HCT116 (cell line): Measurements from ENCODE around the gene TMEM174. TPM values are rescaled to one million over a fixed set of nuclear protein-coding genes. Genes with fewer than 3 reads are reported as not detected.

Experiments
- ATAC-seq: fragments of 200-7000 bp; cut with Tn5 transposase; 2 replicates; pipeline ENCODE4 v1.9.1; 2020; ENCODE audit warnings: mild to moderate bottlenecking, moderate library complexity
- BruUV-seq: library from RNA; stranded (reverse); fragments of 400-500 nt; replicated peaks from 2 replicates; lab custom pipeline; 2021; lab: Mats Ljungman, UMichigan
- CTCF ChIA-PET: fragments of 300-600 bp; sonication (Branson Sonifier 250); formaldehyde crosslinking; loops from one replicate; lab custom pipeline; 2021; ENCODE audit warnings: antibody characterized with exemption; lab: Charles Lee
- POLR2A ChIA-PET: fragments of 300-600, 350-600 bp; sonication (Branson Sonifier 250); formaldehyde crosslinking; loops from one replicate; lab custom pipeline; 2021; ENCODE audit warnings: antibody characterized with exemption; lab: Charles Lee
- RAD21 ChIA-PET, 2 experiments: fragments of 300-600 bp; sonication (Branson Sonifier 250); formaldehyde crosslinking; loops; one replicate each; lab custom pipeline; 2023; ENCODE audit warnings: low total read pairs in 2 of 2; ENCODE audit not compliant: uncharacterized antibody in 2 of 2, unreplicated experiment in 2 of 2, low non-redundant PET in 1 of 2; lab: Charles Lee
- DNase-seq: peaks from one replicate; pipeline ENCODE4 v3.0.0-alpha.2; 2010; ENCODE audit warnings: low read depth, low spot score
- H2AFZ ChIP-seq: fragments of 200-600 bp; shearing (Covaris generic), sonication (generic); 2 replicates; pipeline ENCODE4 v1.6.1; 2017; ENCODE audit warnings: low read depth, mixed run types, mixed read lengths, antibody characterized with exemption, low read length; ENCODE audit not compliant: poor library complexity, severe bottlenecking
- H3K27ac ChIP-seq: 2 replicates; pipeline ENCODE4 v1.5.1; 2012; ENCODE audit warnings: low read depth, low read length
- H3K27me3 ChIP-seq: fragments of 200-600 bp; sonication (generic); 2 replicates; pipeline ENCODE4 v1.6.1; 2016; ENCODE audit warnings: mixed run types, low read length, mixed read lengths; ENCODE audit not compliant: insufficient read depth
- H3K36me3 ChIP-seq, 2 experiments: fragments of 200-500 bp in 1 of 2; fragments of 200-600 bp in 1 of 2; sonication (Bioruptor generic) in 1 of 2; sonication (generic) in 1 of 2; 2 replicates each; pipeline versions ENCODE4 v1.5.1 to v1.6.1; 2014 to 2016; ENCODE audit warnings: low read length in 2 of 2, inconsistent platforms in 1 of 2, mixed read lengths in 1 of 2, mixed run types in 1 of 2; ENCODE audit not compliant: insufficient read depth in 2 of 2, control insufficient read depth in 1 of 2
- H3K4me1 ChIP-seq, 2 experiments: fragments of 200-600 bp in 1 of 2; sonication (generic) in 1 of 2; 2 replicates each; pipeline versions ENCODE4 v1.5.1 to v1.6.1; 2012 to 2017; ENCODE audit warnings: low read length in 2 of 2, inconsistent platforms in 1 of 2, mild to moderate bottlenecking in 1 of 2, mixed read lengths in 1 of 2, mixed run types in 1 of 2, moderate library complexity in 1 of 2; ENCODE audit not compliant: insufficient read depth in 2 of 2, control insufficient read depth in 1 of 2
- H3K4me2 ChIP-seq: fragments of 200-600 bp; sonication (generic); 2 replicates; pipeline ENCODE4 v1.6.1; 2017; ENCODE audit warnings: mixed run types, low read length, mixed read lengths
- H3K4me3 ChIP-seq, 2 experiments: fragments of 200-600 bp in 1 of 2; sonication (generic) in 1 of 2; replicated peaks in 1 of 2; 2 replicates each; pipeline ENCODE4 v1.5.1; 2011 to 2016; ENCODE audit warnings: low read length in 2 of 2, control low read depth in 1 of 2, low read depth in 1 of 2, mild to moderate bottlenecking in 1 of 2, mixed read lengths in 1 of 2, mixed run types in 1 of 2
- H3K79me2 ChIP-seq: fragments of 200-600 bp; sonication (generic); 2 replicates; pipeline ENCODE4 v1.6.1; 2017; ENCODE audit warnings: mild to moderate bottlenecking, mixed run types, low read length, moderate library complexity, mixed read lengths; ENCODE audit not compliant: insufficient read depth
- H3K9ac ChIP-seq: fragments of 200-600 bp; sonication (generic); 2 replicates; pipeline ENCODE4 v1.6.1; 2016; ENCODE audit warnings: low read length, mixed read lengths
- H3K9me2 ChIP-seq: fragments of 200-600 bp; sonication (generic), shearing (Covaris generic); 2 replicates; pipeline ENCODE4 v1.6.1; 2017; ENCODE audit warnings: mixed run types, mild to moderate bottlenecking, moderate library complexity; ENCODE audit not compliant: insufficient read depth
- H3K9me3 ChIP-seq, 2 experiments: fragments of 200-500 bp in 1 of 2; fragments of 200-600 bp in 1 of 2; sonication (Bioruptor generic) in 1 of 2; sonication (generic) in 1 of 2; 2 replicates each; pipeline ENCODE4 v1.6.1; 2014 to 2017; ENCODE audit warnings: low read length in 2 of 2, mixed read lengths in 2 of 2, inconsistent platforms in 1 of 2, low read depth in 1 of 2, mild to moderate bottlenecking in 1 of 2, mixed run types in 1 of 2, moderate library complexity in 1 of 2; ENCODE audit not compliant: control insufficient read depth in 1 of 2, insufficient read depth in 1 of 2
- H4K20me1 ChIP-seq: fragments of 200-600 bp; sonication (generic), shearing (Covaris generic); 2 replicates; pipeline ENCODE4 v1.6.1; 2017; ENCODE audit warnings: mixed run types, mild to moderate bottlenecking, moderate library complexity; ENCODE audit not compliant: insufficient read depth
- CEBPB ChIP-seq: IDR thresholded peaks from 2 replicates; pipeline ENCODE4 v1.6.1; 2012; ENCODE audit warnings: low read depth
- FOSL1 ChIP-seq: IDR thresholded peaks from 2 replicates; pipeline ENCODE4 v1.6.1; 2012; ENCODE audit warnings: low read depth
- JUND ChIP-seq: IDR thresholded peaks from 2 replicates; pipeline ENCODE4 v1.6.1; 2012
- POLR2AphosphoS5 ChIP-seq: IDR thresholded peaks from 2 replicates; pipeline ENCODE4 v1.6.1; 2011; ENCODE audit warnings: mild to moderate bottlenecking, low read depth, low read length, moderate library complexity
- SP1 ChIP-seq: IDR thresholded peaks from 2 replicates; pipeline ENCODE4 v1.6.1; 2012; ENCODE audit warnings: low read depth
- YY1 ChIP-seq: IDR thresholded peaks from 2 replicates; pipeline ENCODE4 v1.6.1; 2011; ENCODE audit warnings: low read length, low read depth, moderate library complexity, mild to moderate bottlenecking; ENCODE audit not compliant: insufficient replicate concordance; ENCODE audit errors: extremely low read depth
- ZNF274 ChIP-seq: fragments of 200-500 bp; sonication (Bioruptor generic); IDR thresholded peaks from 2 replicates; pipeline ENCODE4 v1.6.1; 2014; ENCODE audit warnings: mild to moderate bottlenecking, low read depth, low read length, inconsistent platforms
- intact Hi-C: fragments of 100-400 bp; cut with micrococcal nuclease; formaldehyde crosslinking; loops from 2 replicates; pipeline ENCODE4 v1.10.0; 2022
- total RNA-seq: library from RNA; stranded (reverse); gene quantifications from one replicate; pipeline ENCODE4 v1.2.1, GENCODE V29; 2021; ENCODE audit not compliant: unreplicated experiment
- TF ChIP-seq, protein P1 (sequence below): IDR thresholded peaks from 2 replicates; pipeline ENCODE4 v1.6.1; 2011; ENCODE audit warnings: mild to moderate bottlenecking, low read length, moderate library complexity; ENCODE audit not compliant: insufficient replicate concordance; ENCODE audit errors: extremely low read depth

TMEM174 gene
- total RNA-seq, 1 experiment from 2014 or later = not detected

DNA sequence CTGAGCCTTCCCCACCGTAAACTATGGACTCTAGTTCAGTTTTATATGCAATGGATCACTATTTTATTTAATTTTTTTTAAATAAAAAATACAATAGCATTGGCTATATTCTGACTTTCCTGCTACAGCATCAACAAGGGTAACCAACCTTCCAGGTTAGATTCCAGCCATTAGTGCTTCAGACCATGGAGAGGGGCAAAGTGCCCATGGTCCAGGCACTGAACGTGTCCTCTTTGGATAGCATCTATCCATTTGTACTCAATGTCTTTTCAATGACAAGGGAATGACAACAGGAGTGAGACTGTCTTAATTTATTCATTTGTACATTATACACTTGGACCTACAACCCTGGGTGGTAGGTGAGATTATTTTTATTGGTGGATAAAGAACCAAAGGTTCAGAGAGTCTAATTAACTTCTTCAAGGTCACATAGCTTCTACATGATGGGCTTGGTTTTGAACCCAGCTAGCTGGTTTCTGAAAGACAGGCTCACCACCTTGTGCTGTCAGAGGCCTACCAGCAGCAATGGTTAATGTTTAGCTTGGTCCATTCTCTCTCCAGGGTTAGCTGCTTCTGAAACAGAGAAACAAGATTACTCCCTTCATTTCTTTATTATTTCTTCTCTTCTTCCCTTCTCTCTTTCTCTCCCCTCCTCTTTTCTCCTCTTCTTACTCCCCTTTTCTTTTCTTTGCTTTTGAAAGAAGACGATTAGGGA, 41.1 kb upstream of the TMEM174 start:
- no peak overlapping the region for H3K9ac ChIP-seq
- no peak overlapping the region for H3K4me3 ChIP-seq
- no peak for DNase-seq
- 0 out of 4 replicates have a peak, but pooled peaks cover 0 to 4% of the 10 kb centered on the region in 2 experiments for H3K36me3 ChIP-seq
- H3K9me3 ChIP-seq = no peaks in the 10 kb centered on the region
- no peak overlapping the region for H3K4me2 ChIP-seq
- ChIA-PET POLR2A (no interaction called here), CTCF (no interaction called here), RAD21 (no interaction called here)
- no peaks in the 10 kb centered on the region for H3K27me3 ChIP-seq
- intact Hi-C loops = no loop called here
- no peaks in the 10 kb centered on the region for H4K20me1 ChIP-seq
- H2AFZ ChIP-seq = no peak overlapping the region
- no peaks in the 10 kb centered on the region for H3K79me2 ChIP-seq
- no peaks in the 10 kb centered on the region for H3K9me2 ChIP-seq
- ATAC-seq = no peak
- BruUV-seq = no TSS peak
- no peak for TF ChIP-seq ZNF274
- TF ChIP-seq SP1 = no peak
- TF ChIP-seq, protein P1, sequence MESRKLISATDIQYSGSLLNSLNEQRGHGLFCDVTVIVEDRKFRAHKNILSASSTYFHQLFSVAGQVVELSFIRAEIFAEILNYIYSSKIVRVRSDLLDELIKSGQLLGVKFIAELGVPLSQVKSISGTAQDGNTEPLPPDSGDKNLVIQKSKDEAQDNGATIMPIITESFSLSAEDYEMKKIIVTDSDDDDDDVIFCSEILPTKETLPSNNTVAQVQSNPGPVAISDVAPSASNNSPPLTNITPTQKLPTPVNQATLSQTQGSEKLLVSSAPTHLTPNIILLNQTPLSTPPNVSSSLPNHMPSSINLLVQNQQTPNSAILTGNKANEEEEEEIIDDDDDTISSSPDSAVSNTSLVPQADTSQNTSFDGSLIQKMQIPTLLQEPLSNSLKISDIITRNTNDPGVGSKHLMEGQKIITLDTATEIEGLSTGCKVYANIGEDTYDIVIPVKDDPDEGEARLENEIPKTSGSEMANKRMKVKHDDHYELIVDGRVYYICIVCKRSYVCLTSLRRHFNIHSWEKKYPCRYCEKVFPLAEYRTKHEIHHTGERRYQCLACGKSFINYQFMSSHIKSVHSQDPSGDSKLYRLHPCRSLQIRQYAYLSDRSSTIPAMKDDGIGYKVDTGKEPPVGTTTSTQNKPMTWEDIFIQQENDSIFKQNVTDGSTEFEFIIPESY = no peak
- TF ChIP-seq JUND = no peak
- TF ChIP-seq FOSL1 = no peak
- TF ChIP-seq CEBPB = no peak
- no peak for TF ChIP-seq YY1
- no peak for TF ChIP-seq POLR2AphosphoS5
- H3K4me1 ChIP-seq = no peaks in the 10 kb centered on the region
- no peak overlapping the region for H3K27ac ChIP-seq
